Gastroesophageal sphincter (tissue), 3 donors: Measurements from ENCODE around the gene DGKK.

Source experiments
- CTCF ChIP-seq, 4 experiments: fragments of 200-600 bp in 2 of 4; fragments of 450-650 bp in 2 of 4; sonication (generic) in 1 of 4; IDR thresholded peaks; one replicate each; pipeline ENCODE4 v1.5.1; 2017 to 2019; ENCODE audit warnings: antibody characterized with exemption in 4 of 4, mild to moderate bottlenecking in 2 of 4, moderate library complexity in 2 of 4
- EP300 ChIP-seq: sonication (generic); formaldehyde crosslinking; IDR thresholded peaks from one replicate; pipeline ENCODE4 v1.6.1; 2017; ENCODE audit warnings: antibody characterized with exemption, mild to moderate bottlenecking
- POLR2A ChIP-seq, 2 donors: fragments of 450-650 bp; IDR thresholded peaks; one replicate each; pipeline ENCODE4 v1.6.1; 2017; ENCODE audit warnings: antibody characterized with exemption in 2 of 2, mild to moderate bottlenecking in 2 of 2, moderate library complexity in 1 of 2

- TF ChIP-seq POLR2A (IDR thresholded peaks at IDR 0.05) = no peak
- no peak for TF ChIP-seq CTCF (IDR thresholded peaks at IDR 0.05)
- no peak for TF ChIP-seq EP300
Observed at GRCh38 chrX:50333308-50333707, 137.3 kb downstream of the DGKK start.
